Motor neuron (in vitro differentiated cells): Measurements from ENCODE around the gene HCFC1R1. TPM values are rescaled to one million over a fixed set of nuclear protein-coding genes. Genes with fewer than 3 reads are reported as not detected.
"Not testable (repeated sequence)": the region's sequence is repeated elsewhere in the genome, so short reads cannot be mapped to it uniquely, and the experiment has no call there.

ENCODE experiments used
- ATAC-seq, 8 experiments: fragments of 200-7000 bp; cut with Tn5 transposase; replicated peaks in 6 of 8; 2 replicates each; pipeline ENCODE4 v1.8.0; 2021; ENCODE audit warnings: mild to moderate bottlenecking in 8 of 8, moderate library complexity in 8 of 8
- H3K27ac ChIP-seq, 2 donors: fragments of 250-450 bp; sonication (Bioruptor Pico); 2 replicates each; pipeline ENCODE4 v1.9.0; 2021; ENCODE audit warnings: antibody characterized with exemption in 2 of 2, mild to moderate bottlenecking in 2 of 2, moderate library complexity in 1 of 2
- H3K4me1 ChIP-seq, 2 donors: fragments of 250-450 bp; sonication (Bioruptor Pico); replicated peaks in 1 of 2; 2 replicates each; pipeline ENCODE4 v1.6.1; 2021; ENCODE audit warnings: antibody characterized with exemption in 2 of 2, mild to moderate bottlenecking in 2 of 2, moderate library complexity in 1 of 2
- H3K4me3 ChIP-seq, 5 donors: fragments of 250-450 bp; sonication (Bioruptor Pico); 2 replicates each; pipeline ENCODE4 v1.9.0; 2021; ENCODE audit warnings: antibody characterized with exemption in 5 of 5, mild to moderate bottlenecking in 5 of 5, moderate library complexity in 4 of 5
- WGBS, 10 experiments: fragments of 450-650 bp; shearing (Covaris generic); methylation state at CpG; one replicate each; pipeline ENCODE4 v1.0.0; 2022; 5-methylcytosine and 5-hydroxymethylcytosine counted together
- in situ Hi-C, 9 experiments: fragments of 400-800 bp; cut with MboI; loops; one replicate each; pipeline ENCODE4 v1.15.0; 2021; ENCODE audit warnings: low sequenced_read_pairs in 9 of 9, low pct_unique_long_range_greater_than_20kb in 2 of 9; ENCODE audit not compliant: unreplicated experiment in 9 of 9
- total RNA-seq, 8 experiments: library from RNA; unstranded; fragments of 300-600 nt; gene quantifications; 2 replicates each; pipeline versions ENCODE4 v1.2.3 to v1.2.4, GENCODE V29; 2022

The HCFC1R1 gene, protein sequence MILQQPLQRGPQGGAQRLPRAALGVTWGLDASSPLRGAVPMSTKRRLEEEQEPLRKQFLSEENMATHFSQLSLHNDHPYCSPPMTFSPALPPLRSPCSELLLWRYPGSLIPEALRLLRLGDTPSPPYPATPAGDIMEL
- 10 to 100 TPM; 30.2 to 71.4 (median 40.8) TPM for total RNA-seq

DNA sequence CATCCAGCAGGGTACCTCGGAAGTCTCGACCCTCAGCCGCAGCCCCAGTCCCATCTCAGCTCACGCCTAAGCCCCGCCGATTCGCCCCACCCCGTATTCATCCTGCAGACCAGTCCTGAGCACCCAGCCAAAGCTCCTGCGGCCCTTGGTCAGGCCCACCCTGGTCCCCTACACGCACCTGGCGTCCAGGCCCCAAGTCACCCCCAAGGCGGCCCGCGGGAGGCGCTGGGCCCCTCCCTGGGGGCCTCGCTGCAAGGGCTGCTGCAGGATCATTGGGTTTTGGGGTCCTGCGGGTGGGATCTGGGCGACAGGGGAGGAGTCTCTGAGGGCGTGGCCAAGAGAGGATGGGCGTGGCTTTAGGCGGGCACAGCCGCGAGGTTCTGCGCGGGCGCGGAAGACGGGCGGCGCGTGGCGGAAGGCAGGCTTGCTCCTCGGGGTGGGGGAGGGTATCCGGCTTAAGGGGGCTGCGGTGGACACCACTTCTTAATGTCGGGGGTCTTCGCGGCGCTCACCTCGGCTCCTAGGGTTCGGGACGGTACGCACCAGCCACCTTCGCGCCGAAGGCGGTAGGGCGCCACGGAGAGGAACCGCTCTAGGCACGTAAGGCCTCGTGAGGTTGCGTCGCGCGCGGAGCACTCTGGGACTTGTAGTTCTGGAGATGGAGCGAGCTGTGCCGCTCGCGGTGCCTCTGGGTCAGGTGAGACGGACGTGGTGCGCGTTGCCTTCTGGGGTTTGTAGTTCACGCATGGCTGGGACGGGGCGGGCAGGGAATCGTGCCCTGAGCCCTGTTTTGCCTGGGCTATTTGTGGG, at the start of gene HCFC1R1, which contains the start of gene THOC6:
HCFC1R1 (minus strand) TSS at position 274 of the 810 bp plus-strand sequence; CDS start at position 273, 1 bp downstream.
THOC6 (plus strand) TSS at position 367 of the 810 bp plus-strand sequence; CDS start at position 659, 292 bp downstream.
- in situ Hi-C loops = no loop called here
- Histone ChIP-seq H3K27ac (peak within 1 kb of the TSS; percentile 92 to 93), H3K4me3 (peak within 1 kb of the TSS; percentile 66 to 87 (median 76)), H3K4me1 (peaks cover 25 to 33% of the 10 kb centered on the region in 2 donors)
- WGBS, 10 experiments = 0% methylated on average over 4 to 10 of the region's 69 CpGs; no CpG with 5 or more reads in 7 of the 10 experiments
- peak; percentile 58 to 79 (median 64) for ATAC-seq

DNA sequence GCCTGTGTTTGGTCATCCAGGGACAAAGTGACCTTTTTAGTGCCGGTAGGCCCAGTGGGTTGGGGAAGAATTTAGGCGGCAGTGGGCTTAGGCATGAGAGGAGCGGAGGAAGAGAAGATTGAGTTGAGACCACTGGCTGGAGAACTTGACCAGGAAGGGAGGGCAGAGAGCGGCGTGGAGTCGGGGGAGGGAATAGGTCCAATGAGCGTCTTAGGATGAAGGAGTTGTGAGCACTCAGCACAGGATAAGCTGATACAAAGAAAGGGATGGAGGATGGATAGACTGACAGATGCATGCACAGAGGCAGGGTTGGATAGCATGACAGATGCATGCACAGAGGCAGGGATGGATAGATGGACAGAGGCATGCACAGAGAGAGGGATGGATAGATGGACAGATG, 49.7 kb upstream of the HCFC1R1 start:
- H3K4me3 ChIP-seq = no peak overlapping the region
- no peak for ATAC-seq
- no peaks in the 10 kb centered on the region for H3K4me1 ChIP-seq
- in situ Hi-C loops = no loop called here
- H3K27ac ChIP-seq = no peak overlapping the region
- WGBS, 10 experiments = 65 to 100% (median 92%) methylated on average over 1 to 7 of the region's 7 CpGs; no CpG with 5 or more reads in 3 of the 10 experiments

DNA sequence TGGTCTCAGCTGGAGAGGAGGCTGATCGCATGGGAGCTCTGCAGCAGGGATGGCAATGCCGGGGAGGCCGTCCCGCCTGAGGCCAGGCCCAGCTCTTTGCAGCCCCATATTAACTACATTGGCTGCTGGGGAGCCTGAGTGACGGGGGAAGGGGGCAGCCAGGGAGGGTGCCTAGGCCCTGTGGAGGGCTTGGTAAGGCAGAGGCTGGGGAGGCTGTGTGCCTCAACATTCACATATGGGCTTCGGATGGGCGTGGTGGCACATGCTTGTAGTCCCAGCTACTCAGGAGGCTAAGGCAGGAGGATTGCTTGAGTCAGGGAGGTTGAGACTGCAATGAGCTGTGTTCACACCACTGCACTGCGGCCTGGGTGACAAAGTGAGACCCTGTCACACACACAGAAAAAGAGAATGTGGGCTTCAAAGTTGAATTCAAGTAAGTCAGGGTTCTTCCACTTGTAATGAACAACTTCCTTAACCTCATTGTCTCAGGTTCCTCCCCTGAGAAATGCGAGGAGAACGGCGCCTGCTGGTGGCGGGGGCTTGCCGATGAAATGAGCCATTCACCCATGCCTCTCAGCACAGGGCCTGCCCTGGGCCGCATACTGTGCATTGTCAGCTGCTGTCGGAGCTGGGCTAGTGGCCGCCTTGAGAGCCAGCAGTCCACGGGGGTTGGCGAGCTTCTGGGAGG, 49.0 kb upstream of the HCFC1R1 start:
- H3K4me3 ChIP-seq, H3K27ac ChIP-seq, H3K4me1 ChIP-seq, in situ Hi-C loops: not testable (repeated sequence)
- WGBS, 10 experiments = no CpG with 5 or more reads among the region's 18 CpGs
- peak in 1 of 8 experiments; percentile 11 for ATAC-seq

DNA sequence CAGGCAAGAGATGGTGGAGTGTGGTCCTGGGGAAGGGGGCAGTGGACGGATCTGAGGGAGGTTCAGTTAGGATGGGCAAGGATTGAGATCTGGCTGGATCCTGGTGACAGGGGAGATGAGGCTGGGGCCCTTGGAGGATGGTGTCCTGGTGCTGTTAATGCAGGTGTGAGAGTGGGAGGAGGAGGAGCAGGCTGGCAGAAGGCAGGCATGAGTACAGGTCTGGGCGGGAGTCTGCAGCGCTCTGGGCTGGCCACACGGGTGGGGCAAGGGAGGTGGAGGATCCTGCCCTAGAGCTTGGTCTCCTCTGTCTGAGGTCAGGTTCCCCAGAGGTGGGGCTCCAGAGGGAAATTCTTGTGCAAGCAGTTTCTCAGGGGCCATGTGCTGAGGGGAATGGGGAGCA, 48.4 kb upstream of the HCFC1R1 start:
- H3K4me3 ChIP-seq, in situ Hi-C loops, H3K27ac ChIP-seq, H3K4me1 ChIP-seq: not testable (repeated sequence)
- ATAC-seq = peak in 2 of 8 experiments; percentile 14 to 23
- no CpG with 5 or more reads among the region's 4 CpGs for WGBS, 10 experiments

DNA sequence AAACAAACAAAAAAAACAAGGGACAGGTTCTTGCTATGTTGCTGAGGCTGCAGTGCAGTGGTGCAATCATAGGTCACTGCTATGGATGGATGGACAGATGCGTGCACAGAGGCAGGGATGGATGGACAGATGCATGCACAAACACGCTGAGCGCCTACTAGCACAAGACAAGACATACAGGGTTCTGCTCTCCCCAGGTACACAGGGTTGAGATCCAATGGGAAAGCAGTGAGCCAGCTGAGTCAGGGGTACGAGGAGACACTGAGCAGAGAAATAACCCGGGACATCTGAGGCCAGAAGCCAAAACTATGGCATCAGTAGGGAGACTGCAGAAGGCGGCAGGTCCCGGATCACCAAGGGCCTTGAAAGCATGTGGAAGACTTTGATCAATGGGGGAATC, 47.9 kb upstream of the HCFC1R1 start:
- in situ Hi-C loops = no loop called here
- WGBS, 10 experiments = 0 to 100% (median 84%) methylated on average over 1 to 6 of the region's 7 CpGs; no CpG with 5 or more reads in 2 of the 10 experiments
- ATAC-seq = no peak
- H3K4me3 ChIP-seq = no peak overlapping the region
- H3K4me1 ChIP-seq = no peaks in the 10 kb centered on the region
- H3K27ac ChIP-seq = no peak overlapping the region

DNA sequence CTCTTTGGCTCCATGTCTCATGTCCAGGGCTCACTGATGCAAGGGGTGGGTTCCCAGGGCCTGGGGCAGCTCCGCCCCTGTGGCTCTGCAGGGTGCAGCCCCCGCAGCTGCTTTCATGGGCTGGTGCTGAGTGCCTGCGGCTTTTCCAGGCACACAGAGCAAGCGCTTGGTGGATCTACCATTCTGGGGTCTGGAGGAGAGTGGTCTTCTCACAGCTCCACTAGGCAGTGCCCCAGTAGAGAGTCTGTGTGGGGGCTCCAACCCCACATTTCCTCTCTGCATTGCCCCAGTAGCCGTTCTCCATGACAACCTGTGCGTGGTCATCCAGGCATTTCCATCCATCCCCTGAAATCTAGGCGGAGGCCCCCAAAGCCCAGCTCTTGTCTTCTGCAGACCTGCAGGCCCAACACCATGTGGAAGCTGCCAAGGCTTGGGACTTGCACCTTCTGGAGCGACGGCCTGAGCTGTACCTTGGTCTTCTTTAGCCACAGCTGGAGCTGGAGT, 46.9 kb upstream of the HCFC1R1 start:
- Histone ChIP-seq H3K4me3 (no peak overlapping the region), H3K27ac (no peak overlapping the region), H3K4me1 (no peaks in the 10 kb centered on the region)
- ATAC-seq = peak in 2 of 8 experiments; percentile 15 to 25
- 87 to 100% (median 94%) methylated on average over 2 to 7 of the region's 9 CpGs; no CpG with 5 or more reads in 7 of the 10 experiments for WGBS, 10 experiments
- in situ Hi-C loops = no loop called here

DNA sequence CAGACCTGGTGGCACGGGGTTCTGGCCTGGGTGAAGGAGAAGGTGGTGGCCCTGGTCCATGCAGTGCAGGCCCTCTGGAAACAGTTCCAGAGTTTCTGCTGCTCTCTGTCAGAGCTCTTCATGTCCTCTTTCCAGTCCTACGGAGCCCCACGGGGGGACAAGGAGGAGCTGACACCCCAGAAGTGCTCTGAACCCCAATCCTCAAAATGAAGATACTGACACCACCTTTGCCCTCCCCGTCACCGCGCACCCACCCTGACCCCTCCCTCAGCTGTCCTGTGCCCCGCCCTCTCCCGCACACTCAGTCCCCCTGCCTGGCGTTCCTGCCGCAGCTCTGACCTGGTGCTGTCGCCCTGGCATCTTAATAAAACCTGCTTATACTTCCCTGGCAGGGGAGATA, 45.4 kb upstream of the HCFC1R1 start:
- WGBS, 10 experiments = no CpG with 5 or more reads among the region's 11 CpGs
- in situ Hi-C loops = not testable (repeated sequence)

DNA sequence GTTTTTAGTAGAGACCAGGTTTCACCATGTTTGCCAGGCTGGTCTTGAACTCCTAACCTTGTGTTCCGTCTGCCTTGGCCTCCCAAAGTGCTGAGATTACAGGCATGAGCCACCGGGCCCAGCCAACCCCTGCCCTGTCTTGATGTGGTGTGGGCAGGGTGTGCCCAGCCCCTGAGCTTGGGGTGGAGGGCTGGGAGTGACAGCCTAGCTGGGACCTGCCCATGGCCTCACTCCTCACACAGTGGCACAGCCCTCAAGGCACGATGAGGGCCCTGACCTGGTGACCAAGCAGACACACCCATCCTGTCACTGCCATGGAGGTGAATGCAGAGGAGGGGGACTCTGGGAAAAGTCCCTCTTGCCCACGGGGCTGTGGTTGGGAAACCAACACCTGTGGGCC, 44.7 kb upstream of the HCFC1R1 start:
- 40 to 90% (median 73%) methylated on average over 1 to 3 of the region's 4 CpGs; no CpG with 5 or more reads in 5 of the 10 experiments for WGBS, 10 experiments
- ATAC-seq = no peak
- in situ Hi-C loops = no loop called here
- no peak overlapping the region for H3K4me3 ChIP-seq
- H3K27ac ChIP-seq = no peak overlapping the region
- no peaks in the 10 kb centered on the region for H3K4me1 ChIP-seq

More for the DNA sequence above, 45.4 kb upstream of the HCFC1R1 start:
- H3K4me3 ChIP-seq, H3K4me1 ChIP-seq, H3K27ac ChIP-seq, ATAC-seq: not testable (repeated sequence)

DNA sequence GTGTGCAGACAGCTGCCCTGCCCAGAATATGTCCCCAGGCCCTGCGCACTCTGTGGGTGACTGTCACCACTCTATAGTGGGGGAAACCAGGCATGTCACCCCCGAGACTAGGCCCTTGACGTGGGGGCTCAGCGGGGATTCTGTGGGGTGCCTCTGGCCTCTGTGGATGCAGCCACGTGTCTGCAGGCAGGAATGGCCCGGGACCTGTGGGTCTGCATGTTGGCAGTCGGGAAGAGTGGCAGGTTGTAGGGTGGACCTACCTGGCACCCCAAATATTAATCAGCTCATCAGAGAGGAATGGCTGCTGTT, 42.7 kb upstream of the HCFC1R1 start:
- in situ Hi-C loops = no loop called here
- H3K27ac ChIP-seq = no peak overlapping the region
- no peaks in the 10 kb centered on the region for H3K4me1 ChIP-seq
- whole genome bisulfite sequencing, 10 experiments = 100% methylated on average over 1 of the region's 7 CpGs; no CpG with 5 or more reads in 9 of the 10 experiments
- ATAC-seq = no peak
- H3K4me3 ChIP-seq = no peak overlapping the region

DNA sequence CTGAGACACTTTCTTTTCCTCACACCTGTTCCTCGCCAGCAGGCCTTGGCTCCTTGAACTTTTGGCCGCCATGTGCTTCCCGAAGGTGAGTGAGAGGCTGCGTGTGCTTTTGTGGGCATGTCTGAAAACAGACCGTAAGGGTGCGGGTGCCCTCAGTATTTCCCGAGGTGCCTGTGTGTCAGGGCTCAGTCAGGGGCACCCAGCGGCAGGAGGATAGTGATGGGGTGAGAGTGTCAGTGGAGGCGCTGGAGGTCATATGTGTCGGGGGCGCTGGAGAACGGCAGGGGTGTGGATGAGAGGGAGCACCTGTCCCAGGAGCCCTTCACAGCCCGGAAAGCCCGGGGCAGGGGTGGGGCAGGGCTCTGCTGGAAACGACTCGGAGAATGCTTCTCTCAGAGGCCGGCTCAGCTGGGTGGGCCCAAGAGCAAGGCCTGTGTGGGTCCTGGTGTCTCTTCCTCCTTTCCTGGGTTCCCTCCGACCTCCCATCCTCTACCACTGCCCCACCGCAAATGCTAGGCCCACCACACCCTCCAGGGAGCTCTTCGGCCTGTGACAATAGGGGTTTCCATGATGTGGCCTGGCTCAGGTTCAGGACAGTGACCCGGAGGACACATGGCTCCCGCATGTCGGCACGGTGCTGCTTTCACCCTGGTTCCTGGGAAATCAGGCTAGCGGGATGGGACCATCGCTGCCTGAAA, 42.1 kb upstream of the HCFC1R1 start:
- H3K4me1 ChIP-seq = no peaks in the 10 kb centered on the region
- in situ Hi-C loops = no loop called here
- no peak overlapping the region for H3K27ac ChIP-seq
- no peak overlapping the region for H3K4me3 ChIP-seq
- peak in 2 of 8 experiments; percentile 7 to 8 for ATAC-seq
- 40 to 100% (median 91%) methylated on average over 1 to 4 of the region's 26 CpGs; no CpG with 5 or more reads in 4 of the 10 experiments for WGBS, 10 experiments

DNA sequence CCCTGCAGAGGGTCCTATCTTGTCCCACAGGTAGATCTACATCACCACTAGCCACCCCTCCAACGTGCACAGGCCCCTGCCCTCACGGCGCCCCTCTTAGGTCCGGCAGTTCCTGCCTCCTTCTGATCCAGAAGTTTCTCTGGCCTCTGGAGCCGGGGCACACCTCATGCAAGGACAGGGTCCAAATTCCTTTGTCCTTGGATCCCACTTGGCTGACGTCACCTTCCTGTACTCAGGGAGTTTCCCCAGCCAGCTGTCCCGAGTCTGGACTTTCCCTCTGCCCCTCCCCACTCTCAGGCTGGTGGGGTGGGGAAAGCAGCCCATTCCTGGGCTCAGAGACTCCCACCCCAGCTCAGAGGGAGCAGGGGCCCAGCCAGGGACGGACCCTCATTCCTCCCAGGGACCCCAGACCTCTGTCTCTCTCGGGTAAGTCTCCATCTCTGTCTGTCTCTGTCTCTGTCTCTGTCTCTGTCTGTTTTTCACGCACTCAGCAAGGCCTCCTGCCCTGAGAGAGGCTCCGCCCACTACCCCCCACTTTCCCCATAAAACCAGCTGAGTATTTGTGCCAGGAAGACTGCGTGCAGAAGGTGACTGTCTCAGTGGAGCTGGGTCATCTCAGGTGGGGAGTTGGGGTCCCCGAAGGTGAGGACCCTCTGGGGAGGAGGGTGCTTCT, 41.5 kb upstream of the HCFC1R1 start, which contains the start of gene IL32:
IL32 (plus strand) TSS at position 572 of the 673 bp plus-strand sequence. CDS start 172 bp downstream, outside the sequence.
- H3K4me1 ChIP-seq = no peaks in the 10 kb centered on the region
- no peak within 1 kb of the TSS for H3K27ac ChIP-seq
- 33 to 84% (median 60%) methylated on average over 1 to 7 of the region's 13 CpGs; no CpG with 5 or more reads in 7 of the 10 experiments for WGBS, 10 experiments
- peak in 6 of 8 experiments; percentile 14 to 86 (median 54) for ATAC-seq
- H3K4me3 ChIP-seq = no peak within 1 kb of the TSS
- in situ Hi-C loops = no loop called here
